Hematopoietic multipotent progenitor cell treated with erythropoietin and hydrocortisone succinate and interleukin-3 and kit ligand, for 8 days (in vitro differentiated cells): ENCODE data around the gene RAB28.

Source experiments
- DNase-seq: peaks from one replicate; pipeline ENCODE4 v3.0.0-alpha.2; 2015

Gene RAB28

DNA sequence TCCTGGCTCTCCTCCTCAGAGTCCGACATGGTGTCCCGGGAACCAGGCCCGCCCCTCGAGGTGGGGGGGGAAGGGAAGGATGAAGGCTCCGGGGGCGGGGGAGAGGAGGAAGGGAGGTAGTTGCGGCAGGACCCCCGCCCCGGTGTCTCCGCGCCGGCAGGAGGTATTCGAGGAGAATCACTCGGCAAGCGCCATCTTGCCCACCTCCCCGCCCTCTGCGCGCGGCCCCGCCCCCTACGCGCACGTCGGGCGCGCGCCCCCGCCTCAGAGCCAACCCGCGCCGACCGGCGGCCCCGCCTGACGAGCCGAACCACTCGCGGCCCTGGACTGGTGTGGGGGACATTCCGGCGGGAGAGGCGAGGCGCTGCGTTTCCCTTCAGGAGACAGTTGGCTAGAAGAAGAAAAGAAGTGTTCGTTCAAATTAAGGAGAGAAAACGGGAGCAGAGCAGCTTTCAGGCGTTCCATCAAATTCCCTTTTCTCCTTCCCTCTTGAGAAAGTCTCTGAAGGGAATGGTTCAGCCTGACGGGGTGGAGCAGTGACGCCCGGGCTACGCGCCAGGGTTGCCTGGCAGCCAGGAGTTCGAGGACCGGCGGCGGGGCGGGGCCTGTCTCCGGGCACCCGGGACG is at the start of gene RAB28:
RAB28 (minus strand) TSS at position 219 of the 627 bp plus-strand sequence.
- DNase-seq: peak; percentile 94

DNA sequence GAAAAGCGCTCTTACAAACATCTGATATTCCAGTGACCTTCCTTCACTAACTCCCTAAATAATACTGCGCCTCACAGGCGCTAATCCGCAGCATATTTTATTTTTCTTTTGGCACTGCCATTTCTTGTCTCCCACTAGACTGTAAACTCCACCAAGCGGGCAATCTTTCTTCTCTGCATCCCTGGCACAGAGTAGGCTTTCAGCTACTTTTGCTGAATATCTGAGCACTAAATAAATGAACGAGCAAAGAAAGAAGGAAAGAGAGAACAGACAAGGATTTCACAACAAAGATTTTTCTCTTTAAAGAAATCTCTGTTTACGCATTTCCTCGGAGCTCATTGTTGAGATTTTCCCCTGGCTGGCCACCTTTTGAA is 47.5 kb upstream of the RAB28 start:
- DNase-seq: no peak

DNA sequence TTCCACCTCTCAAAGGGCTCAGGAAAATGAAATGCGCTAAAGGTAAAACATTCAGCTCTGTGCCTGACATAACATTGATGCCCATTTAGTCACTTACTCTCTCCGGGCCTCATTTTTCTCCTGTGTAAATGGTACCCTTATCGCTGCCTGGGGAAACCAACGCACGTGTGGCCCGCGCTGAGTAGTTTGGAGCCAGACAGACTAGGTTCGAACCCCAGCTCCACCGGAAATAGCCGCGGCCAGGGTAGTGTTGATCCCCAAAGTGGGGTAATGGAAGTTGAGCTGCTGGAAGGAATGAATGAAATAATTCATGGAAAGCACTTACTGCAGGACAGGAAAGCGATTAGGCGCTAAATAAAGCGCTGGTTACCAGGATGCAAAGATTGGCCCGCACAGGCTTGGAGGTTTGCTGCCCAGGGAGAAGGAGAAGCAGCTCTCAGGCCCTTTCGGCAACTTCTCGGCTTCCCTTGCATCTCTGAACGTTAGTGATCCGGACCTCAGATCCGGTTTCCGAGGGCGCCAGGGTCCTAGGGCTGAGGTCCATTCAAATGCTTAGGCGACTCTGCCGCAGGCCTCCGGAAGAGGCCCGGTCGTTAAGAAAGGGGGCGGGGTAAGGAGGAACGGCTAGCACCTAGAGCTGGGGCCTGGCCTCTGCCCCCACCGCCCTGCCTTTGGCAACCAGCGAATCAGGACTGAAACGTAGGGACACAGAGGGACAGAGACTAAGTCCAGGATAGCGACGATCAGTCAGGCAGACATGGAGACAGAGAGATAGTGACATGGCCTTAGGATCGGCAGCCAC is 46.9 kb upstream of the RAB28 start:
- DNase-seq: no peak

DNA sequence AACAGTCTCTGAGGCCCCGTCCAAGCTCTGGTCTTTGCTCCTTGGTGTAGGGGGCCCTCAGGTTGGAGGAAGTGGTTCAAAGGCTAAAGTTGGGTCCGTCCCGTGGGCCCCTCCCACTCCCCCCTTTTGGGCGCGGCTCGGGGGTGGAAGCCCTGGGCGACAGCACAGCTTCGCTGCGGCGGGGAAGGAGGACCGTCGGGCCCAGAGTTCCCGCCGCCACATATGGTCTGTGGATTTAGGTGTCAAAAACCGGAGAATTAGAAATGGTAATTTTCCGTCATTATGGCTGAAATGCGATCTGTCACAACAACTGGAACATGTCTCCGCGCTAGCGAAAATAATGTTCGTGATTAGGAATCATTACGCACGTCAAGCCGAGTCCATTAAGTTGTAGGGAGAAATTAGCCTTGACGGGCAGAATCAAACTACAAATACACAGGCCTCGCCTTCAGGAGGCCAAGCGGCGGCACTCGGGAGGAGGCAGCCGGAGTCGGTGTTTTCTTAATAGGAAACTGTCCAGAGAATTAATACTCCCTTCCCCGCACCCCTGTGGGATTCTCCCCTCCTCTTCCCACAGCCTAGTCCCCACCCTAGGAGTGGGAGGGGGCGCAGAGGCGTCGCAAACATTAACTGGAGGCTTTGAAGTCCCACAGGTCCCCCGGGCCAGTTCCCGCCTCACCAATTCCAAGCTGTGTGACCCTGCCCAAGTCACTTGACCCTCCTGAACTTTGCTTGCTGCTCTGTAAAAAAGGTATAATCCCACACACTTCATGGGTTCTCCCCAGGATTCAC is 45.2 kb upstream of the RAB28 start:
- no peak for DNase-seq

DNA sequence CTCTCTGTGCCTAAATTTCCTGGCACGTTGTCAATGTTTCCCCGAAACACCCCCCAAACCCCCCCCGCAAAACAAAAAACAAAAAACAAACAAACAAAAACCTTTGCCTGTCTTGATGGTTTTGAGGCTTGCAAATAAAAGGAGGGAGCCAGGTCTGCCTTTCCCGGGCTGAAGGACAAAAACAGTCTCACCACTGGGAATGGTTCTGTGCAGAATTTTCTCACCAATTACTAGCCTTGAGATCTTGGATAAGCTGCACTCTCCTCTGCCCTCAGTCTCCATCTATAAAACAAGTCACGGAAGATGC is 44.6 kb upstream of the RAB28 start:
- no peak for DNase-seq

DNA sequence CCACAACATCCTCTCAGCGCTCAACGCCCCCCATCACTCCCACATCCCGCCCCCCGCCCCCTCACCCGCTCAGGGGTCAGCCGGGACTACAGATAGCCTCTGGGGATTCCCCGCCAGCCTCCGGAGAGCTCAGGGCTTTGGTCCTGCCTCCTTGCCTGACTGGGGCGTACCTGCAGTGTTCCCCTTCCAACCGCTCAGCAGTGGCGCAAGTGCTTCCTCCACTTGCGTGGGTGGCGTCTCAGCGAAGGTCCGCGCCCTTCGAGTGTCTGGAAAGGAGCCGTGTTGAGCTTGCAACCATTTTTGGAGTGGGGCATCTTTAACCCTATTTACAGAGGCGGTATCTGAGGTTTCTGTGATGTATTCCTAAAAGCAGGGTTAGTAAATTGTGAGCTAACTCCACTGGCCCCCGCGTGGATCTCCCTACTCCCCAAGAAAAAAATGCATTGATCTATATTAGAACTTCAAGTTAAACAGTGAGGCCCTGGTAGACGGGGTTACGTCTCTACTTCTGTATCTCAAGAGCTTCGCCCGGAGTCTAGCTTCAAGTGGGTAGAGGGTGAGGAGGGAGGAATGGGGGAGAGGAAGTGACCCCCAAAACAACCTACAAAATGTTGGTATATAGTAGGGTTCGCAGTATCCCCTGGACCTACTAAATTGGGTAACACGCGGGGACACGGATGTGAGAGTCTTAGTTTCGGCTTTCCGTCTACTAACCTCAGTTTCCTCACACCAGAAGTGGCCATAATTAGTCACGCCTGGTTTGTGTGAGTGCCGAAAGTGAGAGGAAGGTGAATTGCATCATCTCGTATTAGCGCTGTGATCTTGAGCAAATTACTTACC is 44.1 kb upstream of the RAB28 start:
- DNase-seq: no peak

DNA sequence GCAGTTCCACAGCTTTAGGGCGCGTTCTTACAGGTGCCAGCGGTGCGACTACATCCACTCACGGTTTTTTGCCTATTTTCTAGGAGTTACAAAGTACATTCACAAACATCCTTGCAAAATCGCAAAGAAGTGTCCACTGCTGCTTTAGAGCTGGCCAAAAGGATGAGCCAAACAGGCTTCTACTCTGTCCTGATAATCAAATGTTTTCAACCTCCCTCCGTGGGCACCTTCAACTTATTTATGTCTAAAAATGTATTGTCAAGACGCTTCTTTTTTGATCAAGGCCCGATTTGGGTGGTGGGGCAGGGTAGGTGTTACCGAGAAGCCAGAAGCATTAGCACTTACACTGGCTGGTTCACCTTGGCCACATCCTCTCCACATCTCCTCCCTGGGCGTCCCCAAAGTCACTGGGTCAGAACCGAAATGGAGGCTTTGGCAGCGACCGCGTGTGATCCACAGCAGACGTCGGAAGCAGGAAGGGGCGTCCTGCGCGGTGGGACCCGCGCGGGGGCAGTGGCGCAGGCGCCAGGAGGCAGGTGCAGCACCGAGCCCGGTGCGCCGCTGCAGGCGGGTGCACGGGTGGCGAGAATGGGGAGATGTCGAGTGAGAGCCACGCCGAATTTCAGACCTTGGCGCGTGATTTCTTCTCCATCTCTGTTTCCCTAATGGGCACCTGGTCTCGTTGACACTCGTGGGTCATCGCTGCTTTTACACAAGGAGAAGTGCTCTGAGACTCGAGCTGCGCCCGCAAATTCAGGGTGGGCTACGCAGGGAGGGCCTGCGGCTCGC is 43.2 kb upstream of the RAB28 start:
- DNase-seq: no peak

DNA sequence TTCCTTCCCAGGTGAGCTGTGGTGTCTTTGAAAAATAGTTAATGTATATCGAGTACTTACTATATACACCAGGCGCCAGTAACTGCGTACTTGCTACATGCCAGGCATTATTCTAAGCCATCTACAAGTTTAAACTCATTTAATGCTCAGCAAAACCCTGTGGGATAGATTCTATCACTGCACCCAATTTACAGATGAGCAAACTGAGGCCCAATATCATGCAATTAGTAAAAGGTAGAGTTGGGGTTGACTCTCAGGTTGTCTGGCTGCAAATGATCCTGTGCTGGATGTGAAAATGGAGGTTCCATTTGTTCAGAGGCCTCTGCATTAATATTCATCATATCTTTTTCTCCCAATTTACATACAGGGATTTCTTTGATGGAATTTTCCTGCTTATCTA is 42.5 kb upstream of the RAB28 start:
- no peak for DNase-seq

DNA sequence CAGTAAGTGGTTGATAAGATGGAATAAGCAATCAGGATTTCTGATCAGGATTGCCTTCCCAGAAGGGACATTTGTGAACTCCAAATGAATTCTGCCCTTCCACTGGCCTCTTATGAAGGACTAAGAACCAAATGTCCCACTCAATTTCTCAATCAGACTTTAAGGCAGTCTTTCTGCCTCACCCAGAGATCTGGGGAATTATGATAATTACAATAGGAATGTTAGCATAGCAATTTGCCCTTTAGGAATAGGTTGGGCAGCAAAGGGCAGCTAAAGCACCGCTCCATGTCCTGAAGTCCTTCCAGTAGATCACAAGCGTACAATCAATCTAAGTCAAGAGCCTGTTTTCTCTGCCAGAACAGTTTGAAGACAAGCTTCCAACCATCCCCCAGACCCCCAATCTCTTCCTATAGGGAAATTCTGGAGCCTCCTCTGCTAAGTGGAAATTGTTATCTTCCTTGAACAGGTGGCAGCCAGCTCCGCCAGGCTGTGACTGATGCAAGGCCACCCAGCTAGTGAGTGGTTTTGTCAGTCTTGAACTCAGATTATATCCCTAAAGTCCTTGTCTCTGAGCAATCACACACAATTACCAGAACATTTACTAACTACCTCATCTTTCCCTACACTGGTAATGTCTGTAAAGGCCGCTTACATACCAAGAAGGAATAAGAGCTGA is 41.6 kb upstream of the RAB28 start:
- DNase-seq: no peak

DNA sequence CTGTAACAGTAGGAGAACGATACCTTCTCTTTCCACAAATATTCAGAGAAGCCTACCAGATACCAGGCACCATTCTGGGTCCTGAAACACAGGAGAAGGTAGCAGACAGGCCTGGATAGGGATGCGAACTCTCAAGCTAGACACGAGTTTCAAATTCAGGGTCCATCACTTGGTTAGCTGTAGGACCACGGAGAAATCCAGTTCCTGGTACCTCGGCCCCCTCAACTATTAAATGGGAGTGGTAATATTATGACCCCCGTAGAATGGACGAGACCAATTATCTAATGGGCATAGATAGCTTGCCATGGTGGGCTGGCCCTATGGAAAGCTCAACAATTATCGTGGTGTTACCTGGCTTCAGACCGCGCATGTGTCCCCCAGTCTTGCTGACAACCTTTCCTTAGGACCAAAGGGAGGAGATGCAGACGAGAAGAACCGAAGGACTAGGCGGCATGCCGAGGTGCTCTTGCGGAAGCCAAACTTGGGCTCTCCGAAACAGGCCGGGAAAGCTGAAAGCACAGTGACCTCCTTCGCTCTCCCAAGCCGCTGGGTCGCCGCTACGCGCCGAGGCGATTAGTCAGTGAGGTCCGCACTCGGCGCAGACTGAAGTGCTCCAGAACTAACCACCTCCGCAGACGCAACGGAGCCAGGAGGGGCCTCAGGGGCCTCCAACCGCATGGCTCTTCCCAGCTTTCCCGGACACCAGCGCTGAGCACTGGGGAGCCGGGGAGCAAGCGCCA is 40.5 kb upstream of the RAB28 start:
- no peak for DNase-seq

DNA sequence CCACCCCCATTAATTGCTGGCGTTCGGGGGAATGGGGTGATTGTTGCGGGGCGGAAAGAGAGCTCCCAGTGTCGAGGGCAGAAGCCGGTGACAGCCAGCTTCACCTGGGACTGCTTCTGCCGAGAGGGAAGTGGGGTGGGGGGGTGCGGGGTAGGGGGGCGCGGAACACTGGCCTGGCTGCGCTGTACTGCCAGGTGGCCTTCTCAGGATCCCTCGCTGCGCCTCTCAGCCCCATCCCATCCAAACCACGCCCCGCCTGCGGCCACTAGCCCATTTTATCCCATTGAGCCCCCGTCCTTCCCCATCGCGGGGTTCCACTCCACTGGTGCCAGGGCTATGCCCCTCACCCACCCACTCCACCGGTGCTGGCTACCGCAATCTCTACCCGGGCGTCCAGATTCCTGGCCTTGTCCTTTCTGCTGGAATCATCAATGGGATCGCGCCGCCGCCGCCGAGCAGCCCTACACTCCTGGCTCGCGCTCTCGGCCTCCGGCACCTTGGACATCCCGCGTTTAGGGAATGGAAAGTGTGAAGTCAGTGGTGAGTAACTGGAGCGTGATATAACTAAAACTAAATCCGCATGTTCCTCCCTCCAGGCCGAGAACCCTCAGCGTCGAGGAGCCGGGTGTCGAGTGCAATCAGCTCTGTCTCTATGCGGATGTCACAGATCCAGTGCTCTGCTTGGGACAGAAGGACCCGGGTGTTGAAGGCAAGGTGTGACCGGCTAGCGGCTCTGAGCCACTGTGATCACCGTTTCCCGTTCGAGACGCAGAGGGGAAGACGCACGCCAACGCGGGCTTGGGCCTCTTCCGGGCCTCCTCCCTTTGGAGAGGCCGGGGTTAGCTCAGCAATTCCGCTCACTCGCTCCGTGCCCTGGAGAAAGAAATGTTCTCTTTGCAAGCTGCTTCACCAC is 39.7 kb upstream of the RAB28 start:
- DNase-seq: no peak

DNA sequence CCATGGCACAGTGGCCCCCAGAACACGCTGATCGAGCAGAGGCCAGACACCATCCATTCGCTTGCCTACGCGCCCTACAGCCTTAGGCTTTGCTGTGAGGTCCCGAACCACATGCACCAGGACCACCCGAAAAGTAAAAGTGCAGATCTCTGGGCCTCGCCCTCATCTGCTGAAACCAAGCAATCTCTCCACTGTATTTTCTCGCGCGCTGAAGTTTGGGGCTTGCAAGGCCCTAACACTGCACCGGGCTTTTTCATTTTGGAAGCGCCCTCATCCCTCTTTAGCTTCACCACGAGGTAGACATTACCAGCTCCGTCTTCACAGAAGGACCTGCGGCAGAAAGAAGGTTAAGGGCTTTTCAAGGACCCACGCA is 39.0 kb upstream of the RAB28 start:
- DNase-seq: no peak

DNA sequence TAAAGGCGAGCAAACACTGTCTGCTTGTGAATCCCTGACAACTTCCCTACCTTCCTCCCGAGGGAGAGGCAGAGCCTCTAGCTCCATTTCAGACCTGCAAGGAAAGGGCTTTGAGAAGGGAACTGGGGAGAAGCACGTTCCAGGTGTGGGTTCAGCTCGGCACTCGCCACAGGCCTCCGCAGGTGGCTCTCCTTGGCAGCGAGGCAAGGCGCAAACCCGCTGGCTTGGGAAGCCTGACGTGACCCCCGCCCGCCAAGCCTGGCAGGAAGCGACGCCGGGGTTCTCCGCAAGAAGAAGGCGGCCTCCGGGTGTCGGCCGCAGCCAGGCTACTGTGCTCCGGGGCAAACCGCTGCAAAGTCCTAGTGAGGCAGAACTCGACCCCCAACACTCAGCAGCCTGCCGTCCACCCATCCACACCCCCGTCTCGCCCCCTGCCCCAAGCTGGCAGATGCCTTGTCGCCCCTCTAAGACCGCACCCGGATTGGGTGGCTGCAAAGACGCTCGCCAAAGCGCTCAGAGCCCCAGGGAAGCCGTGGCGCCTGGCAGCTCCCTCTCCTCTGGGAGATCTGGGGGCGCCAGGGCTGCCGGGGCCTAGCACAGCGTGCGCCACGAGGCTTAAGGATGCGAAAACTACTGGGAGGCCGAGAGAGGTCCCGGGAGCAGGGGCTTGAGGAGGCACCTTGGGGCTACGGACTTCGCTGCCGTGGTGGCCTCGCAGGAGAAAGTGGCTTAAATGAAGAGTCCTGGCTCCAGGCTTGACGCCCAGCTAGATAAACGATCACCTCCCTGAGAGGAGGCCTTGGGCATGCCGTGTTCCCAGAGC is 38.4 kb upstream of the RAB28 start:
- DNase-seq: no peak

DNA sequence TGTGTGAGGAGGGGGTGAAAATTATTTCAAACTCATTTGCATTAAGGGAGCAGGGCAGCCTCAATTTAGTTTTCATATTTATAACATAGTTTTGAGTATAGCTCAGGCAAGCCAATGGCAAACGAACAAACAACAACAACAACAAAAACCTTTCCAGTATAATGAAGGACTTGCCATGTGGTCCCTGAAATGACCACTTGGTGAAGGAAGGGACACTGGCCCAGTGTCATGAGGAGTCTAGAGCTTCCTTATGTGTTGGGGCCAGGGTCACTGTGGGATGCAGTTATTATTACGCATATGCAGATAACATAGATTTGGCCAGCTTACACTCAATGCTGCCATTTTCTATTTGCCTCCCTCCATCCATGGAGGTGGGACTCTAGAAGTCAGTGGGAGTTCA is 36.9 kb upstream of the RAB28 start:
- no peak for DNase-seq

DNA sequence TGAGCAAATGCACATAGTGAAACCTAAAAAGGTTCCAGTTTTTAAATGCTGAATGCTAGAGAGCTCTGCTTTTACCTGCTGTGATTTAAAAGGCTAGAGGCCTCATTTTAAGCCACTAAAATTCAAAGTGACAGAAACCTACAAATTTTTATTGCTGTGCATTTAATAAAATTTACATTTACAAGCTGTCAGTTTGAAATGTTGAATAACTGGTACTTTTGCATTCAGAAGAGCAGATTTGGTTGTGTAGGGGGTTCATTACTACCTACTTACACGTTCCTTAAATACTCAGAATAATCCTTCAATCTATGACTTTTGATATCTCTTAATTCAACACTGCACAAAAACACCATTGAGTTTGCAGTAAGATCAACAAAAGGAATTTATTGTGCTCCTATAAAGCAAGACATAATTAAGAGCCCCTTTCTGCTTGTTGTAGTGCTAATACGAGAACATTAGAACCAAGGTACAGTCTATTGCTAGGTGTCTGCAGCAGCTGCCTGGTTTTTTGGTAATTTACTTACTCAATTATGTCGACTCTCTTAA is 32.2 kb upstream of the RAB28 start:
- DNase-seq: no peak

DNA sequence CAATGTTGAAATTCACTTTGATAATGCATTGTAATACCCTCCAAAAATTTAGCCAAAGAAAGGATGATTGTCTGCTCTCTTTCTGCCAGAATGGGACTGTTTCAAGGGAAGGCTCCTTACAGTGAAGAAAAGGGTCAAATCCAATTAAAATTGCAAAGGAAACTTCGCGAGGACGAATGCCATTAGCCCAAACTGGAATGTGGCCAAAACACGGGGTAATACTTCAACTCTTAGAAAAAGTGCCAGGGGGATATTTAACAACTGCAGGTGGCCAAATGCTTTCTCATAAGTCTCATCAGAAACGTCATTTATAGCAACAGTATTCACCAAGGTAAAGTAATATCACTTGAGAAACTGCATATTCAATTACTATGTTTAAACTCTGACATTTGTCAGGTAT is 31.1 kb upstream of the RAB28 start:
- no peak for DNase-seq

DNA sequence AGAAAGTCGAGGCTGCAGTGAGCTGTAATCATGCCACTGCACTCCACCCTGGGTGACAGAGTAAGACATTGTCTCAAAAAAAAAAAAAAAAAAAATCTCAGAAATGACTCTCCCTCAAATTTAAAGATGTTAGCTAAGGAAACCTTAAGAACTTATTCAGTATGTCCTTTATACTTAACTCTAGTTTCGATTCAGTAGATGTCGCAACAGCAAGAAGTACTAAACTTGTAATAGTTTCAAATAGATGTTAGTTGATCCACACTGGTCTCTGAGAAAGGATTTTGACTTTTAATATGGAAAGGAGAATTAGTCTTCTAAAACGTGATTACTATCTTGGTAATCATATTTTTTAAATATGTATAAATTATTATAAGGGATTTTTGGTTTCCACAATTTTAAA is 30.6 kb upstream of the RAB28 start:
- DNase-seq: no peak

DNA sequence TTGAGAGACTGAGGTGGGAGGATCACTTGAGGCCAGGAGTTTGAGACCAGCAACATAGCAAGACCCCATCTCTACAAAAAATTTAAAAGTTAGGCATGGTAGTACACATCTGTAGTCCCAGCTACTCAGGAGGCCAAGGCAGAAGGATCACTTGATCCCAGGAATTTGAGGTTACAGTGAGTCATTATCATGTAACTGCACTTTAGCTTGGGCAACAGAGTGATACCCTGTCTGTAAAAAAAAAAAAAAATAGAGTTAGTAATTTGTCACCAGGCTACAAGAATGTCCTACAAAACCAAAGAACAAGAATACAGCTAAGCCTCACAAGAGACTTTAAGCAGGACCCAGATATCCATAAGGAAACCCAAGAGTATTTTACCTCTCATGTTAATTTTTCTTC is 27.0 kb upstream of the RAB28 start:
- DNase-seq: no peak

DNA sequence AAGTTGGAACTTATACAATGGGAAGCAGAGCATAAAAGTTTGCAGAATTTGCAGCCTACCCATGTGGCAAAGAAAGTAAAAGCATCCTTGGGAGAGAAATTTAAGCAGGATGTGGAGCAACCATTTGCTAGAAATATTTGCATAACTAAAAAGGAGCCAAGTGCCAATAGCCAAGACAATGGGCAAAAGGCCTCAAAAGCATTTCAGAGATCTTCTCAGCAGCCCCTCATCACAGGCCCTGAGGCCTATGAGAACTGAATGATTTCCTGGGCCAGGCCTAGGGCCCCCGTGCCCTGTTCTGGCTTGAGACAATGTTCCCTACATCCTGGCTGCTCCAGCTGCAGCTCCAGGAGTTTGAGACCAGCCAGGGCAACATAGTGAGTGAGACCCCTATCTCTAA is 25.3 kb upstream of the RAB28 start:
- no peak for DNase-seq
